Measurements from ENCODE around the gene FTCDNL1.

DNA sequence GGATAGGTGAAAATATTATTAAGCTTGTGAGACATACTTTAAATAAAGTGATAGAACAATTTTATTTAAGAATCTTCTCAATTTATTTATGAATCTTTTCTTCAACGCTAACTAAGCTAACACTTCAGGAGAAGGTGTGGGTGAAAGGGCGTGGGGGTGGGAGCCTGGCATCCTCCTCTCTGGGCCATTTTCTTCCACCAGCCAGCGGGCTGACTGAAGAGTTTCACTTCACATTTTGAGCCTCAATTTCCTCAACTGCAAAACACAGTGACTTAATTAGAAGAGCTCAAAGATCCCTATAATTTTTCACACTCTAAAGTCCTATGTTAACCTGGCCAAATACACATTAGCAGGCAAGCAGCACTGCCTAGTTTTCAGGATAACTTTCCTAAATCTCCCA, 94.8 kb downstream of the FTCDNL1 start:
- TF ChIP-seq, protein P1, sequence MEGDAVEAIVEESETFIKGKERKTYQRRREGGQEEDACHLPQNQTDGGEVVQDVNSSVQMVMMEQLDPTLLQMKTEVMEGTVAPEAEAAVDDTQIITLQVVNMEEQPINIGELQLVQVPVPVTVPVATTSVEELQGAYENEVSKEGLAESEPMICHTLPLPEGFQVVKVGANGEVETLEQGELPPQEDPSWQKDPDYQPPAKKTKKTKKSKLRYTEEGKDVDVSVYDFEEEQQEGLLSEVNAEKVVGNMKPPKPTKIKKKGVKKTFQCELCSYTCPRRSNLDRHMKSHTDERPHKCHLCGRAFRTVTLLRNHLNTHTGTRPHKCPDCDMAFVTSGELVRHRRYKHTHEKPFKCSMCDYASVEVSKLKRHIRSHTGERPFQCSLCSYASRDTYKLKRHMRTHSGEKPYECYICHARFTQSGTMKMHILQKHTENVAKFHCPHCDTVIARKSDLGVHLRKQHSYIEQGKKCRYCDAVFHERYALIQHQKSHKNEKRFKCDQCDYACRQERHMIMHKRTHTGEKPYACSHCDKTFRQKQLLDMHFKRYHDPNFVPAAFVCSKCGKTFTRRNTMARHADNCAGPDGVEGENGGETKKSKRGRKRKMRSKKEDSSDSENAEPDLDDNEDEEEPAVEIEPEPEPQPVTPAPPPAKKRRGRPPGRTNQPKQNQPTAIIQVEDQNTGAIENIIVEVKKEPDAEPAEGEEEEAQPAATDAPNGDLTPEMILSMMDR (IDR thresholded peaks at IDR 0.05) = no peak
- no peak for TF ChIP-seq EZH2 (IDR thresholded peaks at IDR 0.05)

All from neural progenitor cell (in vitro differentiated cells).